AG04449 (cell line): Measurements from ENCODE around the gene MEIS3.
"Not testable (repeated sequence)": the region's sequence is repeated elsewhere in the genome, so short reads cannot be mapped to it uniquely, and the experiment has no call there.

ENCODE experiments used
- CTCF ChIA-PET: fragments of 350-600 bp; formaldehyde crosslinking; extraction: SDS; loops from one replicate; lab custom pipeline; 2021; ENCODE audit warnings: antibody characterized with exemption; lab: Yijun Ruan, JAX
- POLR2A ChIA-PET: fragments of 400-600, 350-600 bp; formaldehyde crosslinking; extraction: SDS; loops from one replicate; lab custom pipeline; 2020; ENCODE audit warnings: antibody characterized with exemption, inconsistent platforms; lab: Yijun Ruan, JAX
- DNase-seq: peaks from one replicate; pipeline ENCODE4 v3.0.0-alpha.2; 2010; ENCODE audit warnings: low read depth, low spot score
- H3K4me3 ChIP-seq: 2 replicates; pipeline ENCODE4 v1.5.1; 2011; ENCODE audit warnings: low read depth, mild to moderate bottlenecking, control low read depth, low read length
- CTCF ChIP-seq: IDR thresholded peaks from one replicate; pipeline ENCODE4 v1.5.1; 2011; ENCODE audit warnings: mild to moderate bottlenecking, moderate library complexity, low read length, control low read depth, inconsistent platforms; ENCODE audit not compliant: insufficient read depth; ENCODE audit errors: missing control alignments

MEIS3 gene

DNA sequence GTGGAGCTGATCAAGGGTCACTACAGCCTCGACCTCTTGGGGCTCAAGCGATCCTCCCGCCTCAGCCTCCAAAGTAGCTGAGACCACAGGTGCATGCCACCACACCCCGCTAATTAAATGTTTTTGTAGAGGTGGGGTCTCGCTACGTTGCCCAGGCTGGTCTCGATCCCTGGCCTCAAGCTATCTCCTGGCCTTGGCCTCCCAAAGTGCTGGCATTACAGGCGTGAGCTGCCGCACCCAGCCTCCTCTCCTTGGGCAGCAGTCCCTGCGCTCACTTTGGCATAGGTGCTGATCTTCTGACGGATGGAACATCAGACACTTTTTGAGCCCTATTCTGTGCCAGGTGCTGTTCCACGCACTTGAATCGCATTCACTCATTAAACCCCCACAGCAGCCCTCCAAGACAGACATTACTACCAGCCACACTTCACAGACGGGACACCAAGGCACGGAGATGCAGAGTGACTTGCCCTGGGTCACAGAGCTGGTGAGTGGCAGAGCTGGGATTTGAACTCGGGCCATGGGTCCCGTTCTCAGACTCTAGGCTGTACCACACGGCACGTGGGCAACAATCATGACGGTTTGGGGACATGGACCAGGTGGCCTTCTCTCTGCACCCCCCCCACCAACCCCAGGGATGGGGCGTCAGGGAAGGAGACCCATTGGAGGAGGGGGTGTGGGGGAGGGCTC is 3.2 kb downstream of the MEIS3 start:
- no peak for TF ChIP-seq CTCF
- H3K4me3 ChIP-seq = no peak overlapping the region
- CTCF ChIA-PET = interaction anchor here (0.7 to 1.6 kb wide), 4 partner anchors 11 to 110 kb away, joined by 3 to 11 read pairs (median 3); no protein-coding TSS in a partner anchor
- DNase-seq = no peak
- POLR2A ChIA-PET = no interaction called here

DNA sequence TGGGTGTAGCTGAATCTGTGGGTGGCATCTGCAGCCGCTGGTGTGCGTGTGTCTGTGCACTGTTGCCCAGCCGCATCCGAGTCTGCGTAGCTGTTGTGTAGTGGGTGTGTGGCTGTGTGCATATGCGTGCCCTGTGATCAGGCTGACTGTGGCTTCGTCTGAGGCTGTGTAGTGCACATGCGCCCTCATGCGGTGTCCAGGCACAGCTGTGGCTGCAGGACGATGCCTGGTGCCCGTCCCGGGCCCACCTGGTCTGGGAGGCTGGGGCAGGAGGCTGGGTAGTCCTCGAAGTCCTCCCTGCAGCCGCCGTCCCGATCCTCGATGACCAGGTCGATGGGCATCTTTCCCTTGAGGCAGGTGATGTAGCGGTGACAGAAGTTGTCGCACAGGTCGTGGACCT is 4.9 kb downstream of the MEIS3 start:
- DNase-seq = no peak
- peak; percentile 22 for TF ChIP-seq CTCF
- CTCF ChIA-PET = interaction anchor here (2.5 kb wide), 1 partner anchor 23 kb away, joined by 7 read pairs; no protein-coding TSS in a partner anchor
- no peak overlapping the region for H3K4me3 ChIP-seq
- POLR2A ChIA-PET = interaction anchor here (1.0 kb wide), 1 partner anchor 114 kb away, joined by 3 read pairs; no protein-coding TSS in a partner anchor

DNA sequence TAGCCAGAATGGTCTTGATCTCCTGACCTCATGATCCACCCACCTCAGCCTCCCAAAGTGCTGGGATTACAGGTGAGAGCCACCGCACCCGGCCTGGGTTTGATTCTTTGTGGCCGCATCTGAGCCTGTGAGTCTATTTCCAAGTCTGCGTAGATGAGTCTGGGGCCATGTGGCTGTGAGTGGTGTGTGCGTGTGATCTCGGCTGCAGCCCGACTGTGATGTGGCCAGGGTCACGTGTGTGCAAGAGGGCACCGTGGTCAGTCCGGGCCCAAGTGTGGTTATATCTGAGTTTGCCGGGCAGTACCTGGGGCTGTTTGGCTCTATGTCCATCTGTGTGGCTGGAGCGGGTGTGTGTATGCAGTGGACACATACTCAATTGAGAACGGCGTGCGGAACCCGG is 5.4 kb downstream of the MEIS3 start:
- H3K4me3 ChIP-seq = no peak overlapping the region
- CTCF ChIA-PET = interaction anchor here (2.5 kb wide), 1 partner anchor 23 kb away, joined by 7 read pairs; no protein-coding TSS in a partner anchor
- DNase-seq = no peak
- POLR2A ChIA-PET = interaction anchor here (1.0 kb wide), 1 partner anchor 114 kb away, joined by 3 read pairs; no protein-coding TSS in a partner anchor
- no peak for TF ChIP-seq CTCF

- H3K4me3 ChIP-seq, DNase-seq, POLR2A ChIA-PET: not testable (repeated sequence)
- CTCF ChIA-PET = interaction anchor here (0.7 to 1.4 kb wide), 2 partner anchors 17 to 18 kb away, joined by 3 to 6 read pairs; no protein-coding TSS in a partner anchor
These were observed 7.6 kb downstream of the MEIS3 start for GRCh38 chr19:47411696-47412095.

- POLR2A ChIA-PET = no interaction called here
- CTCF ChIA-PET = interaction anchor here (0.7 to 1.4 kb wide), 2 partner anchors 17 to 18 kb away, joined by 3 to 6 read pairs; no protein-coding TSS in a partner anchor
- no peak for TF ChIP-seq CTCF
- no peak overlapping the region for H3K4me3 ChIP-seq
- no peak for DNase-seq
These were observed 8.2 kb downstream of the MEIS3 start for GRCh38 chr19:47411101-47411500.

DNA sequence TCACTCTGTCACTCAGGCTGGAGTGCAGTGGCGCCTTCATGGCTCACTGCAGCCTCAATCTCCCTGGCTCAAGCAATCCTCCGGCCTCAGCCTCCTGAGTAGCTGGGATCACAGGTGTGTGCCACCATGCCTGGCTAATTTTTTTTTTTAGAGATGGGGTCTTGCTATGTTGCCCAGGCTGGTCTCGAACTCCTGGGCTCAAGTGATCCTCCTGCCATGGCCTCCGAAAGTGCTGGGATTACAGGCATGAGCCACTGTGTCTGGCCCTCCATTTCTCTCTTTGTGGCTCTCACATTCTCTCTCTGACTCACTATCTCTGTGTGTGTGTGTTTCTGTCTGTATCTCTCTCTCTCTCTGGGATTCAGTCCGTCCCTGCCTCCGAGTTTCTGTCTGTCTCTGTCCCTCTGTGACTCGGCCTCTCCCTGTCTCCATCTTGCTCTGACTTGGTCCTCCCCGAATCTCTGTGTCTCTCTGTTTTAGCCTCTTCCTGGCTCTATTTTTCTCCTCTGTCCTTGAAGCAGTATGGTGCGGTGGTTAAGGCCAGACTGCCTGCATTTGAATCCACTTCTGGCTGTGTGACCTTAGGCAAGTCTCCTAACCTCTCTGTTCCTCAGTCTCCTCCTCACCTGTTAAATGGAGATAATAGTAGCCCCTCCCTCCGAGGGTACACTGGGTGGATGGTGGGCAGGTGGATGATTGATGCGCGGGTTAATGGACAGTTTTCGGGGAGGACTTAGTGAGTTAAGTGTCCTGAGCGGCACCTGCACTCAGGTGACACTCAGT is 11.0 kb downstream of the MEIS3 start:
- DNase-seq = no peak
- no peak overlapping the region for H3K4me3 ChIP-seq
- ChIA-PET POLR2A (no interaction called here), CTCF (no interaction called here)
- no peak for TF ChIP-seq CTCF
